ENCODE measurements around the gene PTX4.
"Not testable (repeated sequence)": the region's sequence is repeated elsewhere in the genome, so short reads cannot be mapped to it uniquely, and the experiment has no call there.

The PTX4 gene

GRCh38 chr16:1485847-1486496, 2.8 kb downstream of the PTX4 start:
- DNase-seq (ENCODE audit: low read depth, low spot score): no peak

GRCh38 chr16:1481906-1482835, 6.6 kb downstream of the PTX4 start:
- DNase-seq (ENCODE audit: low read depth, low spot score): peak; percentile 27

- not testable (repeated sequence) for DNase-seq (ENCODE audit: low read depth, low spot score)
Observed at GRCh38 chr16:1478937-1479336, 9.8 kb downstream of the PTX4 start.

- DNase-seq (ENCODE audit: low read depth, low spot score): no peak
Observed at GRCh38 chr16:1477033-1477432, 11.7 kb downstream of the PTX4 start.

GRCh38 chr16:1475552-1476114, 13.1 kb downstream of the PTX4 start:
- no peak for DNase-seq (ENCODE audit: low read depth, low spot score)

GRCh38 chr16:1474796-1475551, 13.8 kb downstream of the PTX4 start, which contains the start of gene CLCN7:
Gene CLCN7, minus strand, starts transcription at chr16:1475028. Its CDS starts 54 bp downstream, at chr16:1474974.
- peak; percentile 96 for DNase-seq (ENCODE audit: low read depth, low spot score)

- DNase-seq (ENCODE audit: low read depth, low spot score): peak; percentile 28
Observed at GRCh38 chr16:1474082-1474795, 14.5 kb downstream of the PTX4 start.

- no peak for DNase-seq (ENCODE audit: low read depth, low spot score)
Observed at GRCh38 chr16:1472974-1473373, 15.8 kb downstream of the PTX4 start.

GRCh38 chr16:1471569-1472194, 17.1 kb downstream of the PTX4 start:
- DNase-seq (ENCODE audit: low read depth, low spot score): no peak

GRCh38 chr16:1470481-1471251, 18.1 kb downstream of the PTX4 start:
- peak; percentile 13 for DNase-seq (ENCODE audit: low read depth, low spot score)

- no peak for DNase-seq (ENCODE audit: low read depth, low spot score)
Observed at GRCh38 chr16:1469693-1470201, 19.0 kb downstream of the PTX4 start.

- not testable (repeated sequence) for DNase-seq (ENCODE audit: low read depth, low spot score)
Observed at GRCh38 chr16:1469141-1469540, 19.6 kb downstream of the PTX4 start.

- no peak for DNase-seq (ENCODE audit: low read depth, low spot score)
Observed at GRCh38 chr16:1468426-1468810, 20.3 kb downstream of the PTX4 start.

- peak; percentile 22 for DNase-seq (ENCODE audit: low read depth, low spot score)
Observed at GRCh38 chr16:1466968-1467521, 21.7 kb downstream of the PTX4 start.

GRCh38 chr16:1466054-1466453, 22.7 kb downstream of the PTX4 start:
- no peak for DNase-seq (ENCODE audit: low read depth, low spot score)

GRCh38 chr16:1465567-1465915, 23.2 kb downstream of the PTX4 start:
- DNase-seq (ENCODE audit: low read depth, low spot score): no peak

GRCh38 chr16:1464894-1465566, 23.7 kb downstream of the PTX4 start:
- no peak for DNase-seq (ENCODE audit: low read depth, low spot score)

- DNase-seq (ENCODE audit: low read depth, low spot score): no peak
Observed at GRCh38 chr16:1464196-1464893, 24.4 kb downstream of the PTX4 start.
